ENCODE data around the gene OSBPL2.

OSBPL2 gene

GRCh38 chr20:62208061-62208794 lies 30.1 kb upstream of the OSBPL2 start:
- no peak for DNase-seq

GRCh38 chr20:62208795-62209755 lies 29.2 kb upstream of the OSBPL2 start:
- peak; percentile 77 for DNase-seq

- no peak for DNase-seq
Observed at GRCh38 chr20:62209850-62210495, 28.3 kb upstream of the OSBPL2 start.

GRCh38 chr20:62210496-62210855 lies 27.8 kb upstream of the OSBPL2 start:
- no peak for DNase-seq

GRCh38 chr20:62211216-62211615 lies 27.1 kb upstream of the OSBPL2 start:
- no peak for DNase-seq

GRCh38 chr20:62211769-62212288 lies 26.5 kb upstream of the OSBPL2 start:
- DNase-seq, result no peak

GRCh38 chr20:62212299-62212698 lies 26.0 kb upstream of the OSBPL2 start:
- DNase-seq, result no peak

- DNase-seq, result no peak
Observed at GRCh38 chr20:62214067-62214466, 24.3 kb upstream of the OSBPL2 start.

GRCh38 chr20:62215020-62215990 lies 23.0 kb upstream of the OSBPL2 start:
- no peak for DNase-seq

- DNase-seq, result no peak
Observed at GRCh38 chr20:62215991-62216635, 22.2 kb upstream of the OSBPL2 start.

- no peak for DNase-seq
Observed at GRCh38 chr20:62216636-62217566, 21.4 kb upstream of the OSBPL2 start.

- no peak for DNase-seq
Observed at GRCh38 chr20:62217913-62218773, 20.2 kb upstream of the OSBPL2 start.

- no peak for DNase-seq
Observed at GRCh38 chr20:62219101-62219991, 19.0 kb upstream of the OSBPL2 start.

GRCh38 chr20:62219992-62220665 lies 18.2 kb upstream of the OSBPL2 start, which contains the start of gene HRH3:
TSS of gene HRH3 (minus strand) at chr20:62220278. CDS start at chr20:62219970, 308 bp downstream.
- peak; percentile 85 for DNase-seq

GRCh38 chr20:62220666-62221568 lies 17.4 kb upstream of the OSBPL2 start:
- DNase-seq, result no peak

GRCh38 chr20:62222266-62222850 lies 16.0 kb upstream of the OSBPL2 start:
- no peak for DNase-seq
